22Rv1 (cell line): ENCODE measurements around the gene UBAP1L.

Source experiments
- H3K27ac ChIP-seq: fragments of 450-650 bp; 2 replicates; pipeline ENCODE4 v1.5.1; 2017
- CTCF ChIP-seq: fragments of 450-650 bp; IDR thresholded peaks from 2 replicates; pipeline ENCODE4 v1.5.1; 2017; ENCODE audit warnings: mild to moderate bottlenecking
- ZFX ChIP-seq: fragments of 450-650 bp; IDR thresholded peaks from 2 replicates; pipeline ENCODE4 v1.6.1; 2017; ENCODE audit warnings: antibody characterized with exemption, borderline replicate concordance

The UBAP1L gene

GRCh38 chr15:65042776-65043327 is 72.1 kb downstream of the UBAP1L start:
- no peak overlapping the region for H3K27ac ChIP-seq
- no peak for TF ChIP-seq ZFX
- no peak for TF ChIP-seq CTCF
